Rectal smooth muscle tissue (tissue), 1 donor: ENCODE results near the gene HNRNPAB.
"Not testable (repeated sequence)": the region's sequence is repeated elsewhere in the genome, so short reads cannot be mapped to it uniquely, and the experiment has no call there.

Source experiments
- H3K27ac ChIP-seq: one replicate; pipeline ENCODE4 v1.7.0; 2013; ENCODE audit warnings: low read depth, low read length, inconsistent platforms
- H3K27me3 ChIP-seq: one replicate; pipeline ENCODE4 v1.7.0; 2013; ENCODE audit warnings: low read length; ENCODE audit not compliant: control insufficient read depth, insufficient read depth
- H3K36me3 ChIP-seq: one replicate; pipeline ENCODE4 v1.7.0; 2013; ENCODE audit warnings: low read length; ENCODE audit not compliant: control insufficient read depth, insufficient read depth
- H3K4me1 ChIP-seq: one replicate; pipeline ENCODE4 v1.7.0; 2013; ENCODE audit warnings: low read length; ENCODE audit not compliant: control insufficient read depth, insufficient read depth
- H3K4me3 ChIP-seq: one replicate; pipeline ENCODE4 v1.7.0; 2013; ENCODE audit warnings: low read length
- H3K9ac ChIP-seq: one replicate; pipeline ENCODE4 v1.7.0; 2013; ENCODE audit warnings: low read length

Gene HNRNPAB

DNA sequence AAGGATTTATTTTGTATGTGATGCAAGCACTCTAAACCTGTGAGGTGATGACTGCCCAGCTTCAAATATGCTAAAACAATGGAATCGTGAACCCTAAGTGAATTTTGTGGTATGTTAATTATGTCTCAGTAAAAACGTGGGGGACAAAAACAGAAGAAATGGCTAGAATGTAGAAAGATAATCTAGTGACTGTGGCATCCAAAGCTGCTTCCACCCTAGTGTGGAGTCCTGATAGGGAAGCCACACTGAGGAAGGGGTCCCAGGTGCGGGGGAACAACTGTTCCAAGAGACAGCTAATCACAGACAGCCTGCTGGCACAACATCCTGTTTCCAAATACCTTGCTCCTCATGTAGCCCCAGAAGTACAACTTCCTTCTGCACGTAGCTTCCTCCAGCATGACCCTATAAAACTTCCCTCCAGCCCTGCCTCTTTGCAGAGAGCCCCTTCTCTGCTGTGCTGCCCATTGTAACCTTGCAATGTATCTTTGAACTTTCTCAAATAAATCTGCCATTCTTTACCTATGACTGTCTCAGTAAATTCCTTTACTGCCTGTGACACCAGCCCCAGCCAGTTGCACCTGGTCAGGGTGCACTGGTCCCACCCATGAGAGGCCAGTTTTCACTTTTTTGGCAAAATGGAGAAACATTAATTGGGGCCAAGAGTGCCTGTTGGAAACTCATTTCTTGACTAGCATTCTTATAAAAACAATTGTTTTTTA lies 22.0 kb upstream of the HNRNPAB start:
- no peak overlapping the region for H3K27ac ChIP-seq
- H3K36me3 ChIP-seq, result no peaks in the 10 kb centered on the region
- H3K9ac ChIP-seq, result no peak overlapping the region
- H3K27me3 ChIP-seq, result no peaks in the 10 kb centered on the region
- H3K4me3 ChIP-seq, result no peak overlapping the region
- no peaks in the 10 kb centered on the region for H3K4me1 ChIP-seq

DNA sequence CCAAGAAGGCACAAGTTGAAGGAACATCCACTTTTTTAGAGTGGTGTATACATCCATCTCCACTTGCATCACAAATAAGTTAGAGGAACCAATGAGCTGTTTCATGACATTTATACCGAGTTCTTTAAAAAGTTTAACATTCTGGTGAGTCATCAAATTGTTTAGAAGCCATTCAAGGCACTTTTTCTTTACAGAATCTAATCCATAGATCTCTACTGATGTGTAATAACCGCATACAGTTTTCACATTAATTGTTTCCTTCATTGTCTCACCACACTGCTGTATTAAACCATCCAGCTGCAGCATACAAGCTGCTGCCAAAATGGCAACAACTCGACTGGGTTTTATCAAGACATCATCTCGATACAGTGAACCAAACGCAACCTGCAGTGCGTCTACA lies 17.9 kb upstream of the HNRNPAB start:
- H3K36me3 ChIP-seq, result no peaks in the 10 kb centered on the region
- H3K4me1 ChIP-seq, result no peaks in the 10 kb centered on the region
- no peaks in the 10 kb centered on the region for H3K27me3 ChIP-seq
- no peak overlapping the region for H3K27ac ChIP-seq
- no peak overlapping the region for H3K9ac ChIP-seq
- H3K4me3 ChIP-seq, result no peak overlapping the region

DNA sequence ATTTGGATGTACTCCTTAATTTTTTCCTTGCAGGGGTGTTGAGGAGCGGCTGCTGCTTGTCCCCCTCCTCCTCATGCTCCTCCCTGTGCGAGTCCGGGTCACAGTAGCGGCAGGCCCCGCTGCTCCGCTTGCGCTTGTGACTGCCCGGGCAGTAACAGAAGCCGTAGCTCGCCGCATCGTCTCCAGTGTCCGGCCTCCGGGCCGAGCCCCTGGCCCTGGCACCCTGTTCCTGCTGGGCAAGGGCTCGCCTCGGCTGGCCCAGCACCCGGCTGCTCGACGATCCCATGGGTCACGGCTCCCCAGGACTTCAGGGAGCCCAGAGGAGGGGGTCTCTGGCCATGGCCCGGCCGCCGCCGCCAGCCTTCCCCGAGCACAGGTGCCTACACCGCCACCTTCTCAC lies 17.3 kb upstream of the HNRNPAB start, which contains the start of gene GMCL2:
GMCL2 (minus strand) TSS at position 358 of the 400 bp plus-strand sequence; CDS start at position 286, 72 bp downstream.
- Histone ChIP-seq H3K4me3 (no peak within 1 kb of the TSS), H3K4me1 (no peaks in the 10 kb centered on the region), H3K36me3 (no peaks in the 10 kb centered on the region), H3K27ac (no peak within 1 kb of the TSS), H3K9ac (no peak within 1 kb of the TSS), H3K27me3 (no peaks in the 10 kb centered on the region)

DNA sequence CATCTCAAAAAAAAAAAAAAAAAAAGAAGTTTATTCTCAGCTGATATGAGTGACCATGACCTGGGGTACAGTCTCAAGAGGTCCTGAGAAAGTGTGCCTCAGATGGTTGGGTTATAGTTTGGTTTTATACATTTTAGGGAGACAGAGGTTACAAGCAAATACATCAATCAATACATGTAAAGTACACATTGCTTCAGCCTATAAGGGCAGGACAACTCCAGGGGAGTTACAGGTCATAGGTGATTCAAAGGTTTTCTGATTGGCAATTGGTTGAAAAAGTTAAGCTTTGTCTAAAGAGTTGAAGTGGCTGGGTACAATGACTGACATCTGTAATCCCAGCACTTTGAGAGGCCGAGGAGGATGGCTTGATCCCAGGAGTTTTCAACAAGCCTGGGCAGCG lies 14.9 kb upstream of the HNRNPAB start:
- H3K36me3 ChIP-seq, result no peaks in the 10 kb centered on the region
- H3K4me1 ChIP-seq, result no peaks in the 10 kb centered on the region
- H3K27me3 ChIP-seq, result no peaks in the 10 kb centered on the region

DNA sequence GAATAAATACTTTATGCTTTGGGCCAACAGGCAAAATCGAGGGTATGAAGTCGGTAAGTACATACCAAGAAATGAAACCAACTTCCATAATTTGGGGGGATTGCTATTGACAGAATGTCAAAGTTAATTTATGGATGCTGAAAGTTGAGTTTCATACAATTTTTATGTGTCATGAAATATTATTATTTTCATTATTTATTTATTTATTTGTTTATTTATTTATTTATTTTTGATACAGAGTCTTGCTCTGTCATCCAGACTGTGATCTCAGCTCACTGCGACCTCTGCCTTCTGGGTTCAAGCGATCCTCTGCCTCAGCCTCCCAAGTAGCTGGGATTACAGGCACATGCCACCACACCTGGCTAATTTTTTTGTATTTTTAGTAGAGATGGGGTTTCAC lies 12.7 kb upstream of the HNRNPAB start:
- Histone ChIP-seq H3K36me3 (no peaks in the 10 kb centered on the region), H3K4me1 (no peaks in the 10 kb centered on the region), H3K9ac (no peak overlapping the region), H3K4me3 (no peak overlapping the region), H3K27me3 (no peaks in the 10 kb centered on the region), H3K27ac (no peak overlapping the region)

More for the DNA sequence above, 14.9 kb upstream of the HNRNPAB start:
- no peak overlapping the region for H3K9ac ChIP-seq
- H3K27ac ChIP-seq, result no peak overlapping the region
- no peak overlapping the region for H3K4me3 ChIP-seq

DNA sequence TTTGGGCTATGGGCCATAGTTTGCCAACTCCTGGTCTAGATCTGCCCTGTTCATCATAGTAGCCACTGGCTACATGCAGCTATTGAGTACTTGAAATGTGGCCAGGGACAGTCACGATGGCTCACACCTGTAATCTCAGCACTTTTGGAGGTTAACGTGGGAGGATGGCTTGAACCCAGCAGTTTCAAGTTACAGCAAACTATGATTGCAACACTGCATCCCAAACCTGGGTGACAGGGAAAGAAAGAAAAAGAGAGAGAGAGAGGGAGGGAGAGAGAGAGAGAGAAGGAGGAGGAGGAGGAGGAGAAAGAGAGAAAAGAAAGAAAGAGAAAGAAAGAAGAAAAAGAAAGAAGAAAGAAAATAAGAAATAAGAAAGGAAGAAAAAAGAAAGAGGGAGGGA lies 12.1 kb upstream of the HNRNPAB start:
- no peak overlapping the region for H3K4me3 ChIP-seq
- H3K27me3 ChIP-seq, result no peaks in the 10 kb centered on the region
- no peak overlapping the region for H3K9ac ChIP-seq
- H3K27ac ChIP-seq, result no peak overlapping the region
- no peaks in the 10 kb centered on the region for H3K4me1 ChIP-seq
- H3K36me3 ChIP-seq, result no peaks in the 10 kb centered on the region

DNA sequence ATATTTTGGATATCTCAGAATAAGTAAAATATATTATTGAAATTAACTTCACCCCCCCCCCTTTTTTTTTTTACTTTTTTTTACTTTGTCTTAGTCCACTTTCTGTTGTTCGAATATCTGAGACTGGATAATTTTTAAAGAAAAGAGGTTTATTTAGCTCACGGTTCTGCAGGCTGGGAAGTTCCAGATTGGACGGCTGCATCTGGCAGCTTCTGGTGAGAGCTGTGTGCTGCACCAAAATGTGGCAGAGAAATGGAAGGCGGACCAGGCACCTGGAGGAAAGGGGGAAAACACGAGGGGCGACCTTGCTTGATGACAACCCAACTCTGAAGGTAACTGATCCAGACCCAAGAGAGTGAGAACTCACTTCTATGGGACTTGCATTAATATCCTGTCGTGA lies 11.5 kb upstream of the HNRNPAB start:
- Histone ChIP-seq H3K36me3 (no peaks in the 10 kb centered on the region), H3K27me3 (no peaks in the 10 kb centered on the region), H3K4me1 (no peaks in the 10 kb centered on the region), H3K4me3 (no peak overlapping the region), H3K9ac (no peak overlapping the region), H3K27ac (no peak overlapping the region)

DNA sequence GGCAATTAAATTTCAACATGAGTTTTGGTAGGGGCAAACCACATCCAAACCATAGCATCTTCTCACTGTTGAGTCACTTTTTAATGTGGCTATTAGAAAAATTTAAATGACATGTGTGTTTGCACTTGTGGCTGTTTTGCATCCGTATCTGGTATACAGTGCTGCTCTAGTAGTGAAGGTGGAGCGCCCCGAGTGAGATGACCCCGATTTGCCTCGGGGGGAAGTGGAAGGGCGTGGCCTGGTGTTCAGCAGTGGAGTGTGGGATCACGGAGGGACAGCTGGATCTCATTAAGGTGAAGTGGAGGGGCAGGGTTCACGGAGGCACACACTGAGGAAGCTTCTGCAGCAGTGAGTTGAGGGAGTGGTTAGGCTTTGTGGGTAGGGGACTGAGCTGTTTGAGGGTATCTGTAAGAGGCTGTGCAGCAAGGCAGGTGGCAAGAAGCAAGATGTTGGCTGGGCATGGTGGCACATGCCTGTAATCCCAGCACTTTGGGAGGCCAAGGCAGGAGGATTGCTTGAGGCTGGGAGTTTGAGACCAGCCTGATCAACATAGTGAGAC lies 11.0 kb upstream of the HNRNPAB start:
- Histone ChIP-seq H3K36me3 (no peaks in the 10 kb centered on the region), H3K9ac (no peak overlapping the region), H3K27ac (no peak overlapping the region), H3K4me3 (no peak overlapping the region), H3K4me1 (no peaks in the 10 kb centered on the region), H3K27me3 (no peaks in the 10 kb centered on the region)

DNA sequence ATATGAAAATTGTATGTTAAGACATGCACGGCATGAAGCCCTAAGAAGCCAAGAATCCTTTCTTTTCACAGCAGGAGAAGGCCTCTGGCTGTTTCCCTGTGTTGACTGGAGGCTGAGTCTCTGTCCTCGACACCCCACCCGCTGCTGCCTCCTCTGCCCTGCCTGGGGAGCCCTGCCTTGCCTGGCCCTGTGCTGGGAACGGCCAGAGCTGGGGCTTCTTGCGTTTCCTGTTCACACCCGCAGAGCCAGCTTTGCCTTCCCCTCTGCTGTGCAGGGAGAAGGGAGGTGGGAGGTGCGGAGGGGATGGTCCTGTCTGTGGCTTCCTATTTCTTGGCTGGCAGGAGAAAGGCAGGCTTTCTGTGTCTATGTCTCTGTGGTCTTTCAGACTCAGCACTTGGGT lies 10.3 kb upstream of the HNRNPAB start:
- Histone ChIP-seq H3K4me1 (no peaks in the 10 kb centered on the region), H3K4me3 (no peak overlapping the region), H3K27me3 (no peaks in the 10 kb centered on the region), H3K9ac (no peak overlapping the region), H3K36me3 (no peaks in the 10 kb centered on the region), H3K27ac (no peak overlapping the region)

DNA sequence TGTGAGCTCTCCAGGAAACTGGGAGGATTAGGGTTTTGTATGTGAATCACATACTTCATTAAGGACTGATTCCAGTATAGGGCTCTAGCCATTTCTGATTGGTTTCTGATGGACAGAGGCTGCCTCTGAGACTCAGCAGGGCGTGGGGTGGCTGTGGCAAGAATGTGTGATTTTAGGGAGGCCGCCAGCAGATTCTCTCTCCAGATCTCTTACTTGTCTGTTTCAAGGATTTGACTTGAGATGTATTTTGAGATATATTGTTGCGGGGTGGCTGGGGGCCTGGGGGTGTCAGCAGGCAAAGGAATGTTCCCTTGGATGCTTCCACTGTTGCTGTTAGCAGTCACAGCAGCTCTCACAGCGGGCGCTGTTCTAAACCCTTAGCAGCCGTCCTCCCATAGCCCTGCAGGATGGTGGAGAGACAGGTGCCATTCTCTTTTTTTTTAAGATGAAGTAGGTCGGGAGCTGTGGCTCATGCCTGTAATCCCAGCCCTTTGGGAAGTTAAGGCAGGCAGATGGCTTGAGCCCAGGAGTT lies 8.0 kb upstream of the HNRNPAB start:
- Histone ChIP-seq H3K4me1 (no peaks in the 10 kb centered on the region), H3K27ac (no peak overlapping the region), H3K27me3 (no peaks in the 10 kb centered on the region), H3K36me3 (no peaks in the 10 kb centered on the region), H3K9ac (no peak overlapping the region), H3K4me3 (no peak overlapping the region)

DNA sequence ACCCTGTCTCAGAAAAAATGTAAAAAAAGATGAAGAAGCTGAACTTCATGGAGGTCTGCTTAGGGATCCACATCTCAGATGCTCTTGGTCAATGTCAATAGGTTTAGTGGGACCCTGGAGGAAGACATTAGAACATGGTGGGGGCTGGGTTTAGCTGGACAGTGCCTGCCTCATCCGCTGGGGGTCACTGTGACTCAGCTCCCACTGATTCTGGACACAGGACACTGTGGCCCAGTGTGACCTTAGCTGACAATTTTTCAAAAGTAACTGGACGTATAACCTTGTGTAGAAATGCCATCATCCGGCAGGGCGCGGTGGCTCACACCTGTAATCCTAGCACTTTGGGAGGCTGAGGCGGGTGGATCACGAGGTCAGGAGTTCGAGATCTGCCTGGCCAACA lies 7.3 kb upstream of the HNRNPAB start:
- Histone ChIP-seq H3K4me3 (no peak overlapping the region), H3K27ac (no peak overlapping the region), H3K9ac (no peak overlapping the region), H3K4me1 (no peaks in the 10 kb centered on the region), H3K36me3 (no peaks in the 10 kb centered on the region), H3K27me3 (no peaks in the 10 kb centered on the region)

DNA sequence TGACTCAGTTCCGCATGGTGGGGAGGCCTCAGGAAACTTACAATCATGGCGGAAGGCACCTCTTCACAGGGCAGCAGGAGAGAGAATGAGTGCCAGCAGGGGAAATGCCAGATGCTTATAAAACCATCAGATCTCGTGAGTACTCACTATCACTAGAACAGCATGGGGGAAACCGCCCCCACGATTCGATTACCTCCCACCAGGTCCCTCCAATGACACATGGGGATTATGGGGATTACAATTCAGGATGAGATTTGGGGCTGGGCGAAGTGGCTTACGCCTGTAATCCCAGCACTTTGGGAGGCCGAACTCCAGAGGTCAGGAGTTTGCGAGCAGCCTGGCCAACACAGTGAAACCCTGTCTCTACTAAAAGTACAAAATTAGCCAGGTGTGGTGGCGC lies 6.2 kb upstream of the HNRNPAB start:
- H3K9ac ChIP-seq, H3K27ac ChIP-seq, H3K36me3 ChIP-seq, H3K4me1 ChIP-seq, H3K27me3 ChIP-seq, H3K4me3 ChIP-seq: not testable (repeated sequence)

DNA sequence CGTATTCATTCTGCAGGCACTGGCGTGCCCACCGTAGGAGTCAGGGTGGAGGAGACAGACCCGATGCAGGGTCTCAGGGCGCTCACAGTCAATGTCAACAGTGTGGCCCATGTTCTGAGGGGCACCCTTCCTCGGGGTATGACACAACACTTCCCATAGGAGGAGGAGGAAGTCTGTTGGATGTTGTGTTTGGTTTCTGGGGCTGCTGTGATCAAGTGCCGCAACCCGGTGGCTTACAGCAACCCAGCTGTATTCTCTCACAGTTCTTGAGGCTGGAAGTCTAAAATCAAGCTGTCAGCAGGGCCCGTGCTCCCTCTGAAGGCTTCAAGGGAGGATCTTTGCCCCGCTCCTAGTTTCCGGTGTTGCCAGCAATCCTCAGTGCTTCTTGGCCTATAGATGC lies 5.6 kb upstream of the HNRNPAB start:
- Histone ChIP-seq H3K4me1 (no peaks in the 10 kb centered on the region), H3K27ac (no peak overlapping the region), H3K27me3 (no peaks in the 10 kb centered on the region), H3K4me3 (no peak overlapping the region), H3K36me3 (no peaks in the 10 kb centered on the region), H3K9ac (no peak overlapping the region)
